ENCODE data around the gene SH3D19.

DNA sequence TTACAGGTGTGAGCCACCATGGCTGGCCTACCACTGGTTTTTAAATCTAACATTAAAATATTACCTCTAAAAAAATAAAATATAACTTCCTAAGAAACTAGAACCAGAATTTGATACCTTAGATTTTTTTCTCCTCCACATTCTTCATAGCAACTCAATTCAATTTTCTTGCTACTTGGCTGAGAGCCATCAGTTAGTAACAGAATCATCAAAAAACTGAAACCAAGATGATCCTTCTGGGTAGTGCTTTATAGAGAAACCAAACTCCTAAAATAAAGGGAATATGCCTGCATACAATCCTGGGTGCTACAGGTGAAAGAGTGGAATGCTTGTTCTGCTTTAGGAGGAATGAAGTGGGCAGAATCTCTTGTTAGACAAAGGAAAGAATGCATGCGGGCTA lies 161.6 kb downstream of the SH3D19 start:
- TF ChIP-seq EP300 (IDR thresholded peaks at IDR 0.05) (no peak), CTCF (IDR thresholded peaks at IDR 0.05) (no peak), POLR2AphosphoS5 (IDR thresholded peaks at IDR 0.05) (no peak)

Measured in gastroesophageal sphincter (tissue), 3 donors.